K562 (cell line): ENCODE results near the gene TNIP1. TPM values are rescaled to one million over a fixed set of nuclear protein-coding genes. Genes with fewer than 3 reads are reported as not detected.

Experiments used
- ATAC-seq: fragments of 200-7000 bp; cut with Tn5 transposase; 3 replicates; pipeline ENCODE4 v1.9.1; 2020; ENCODE audit warnings: moderate library complexity
- BruUV-seq: library from RNA; stranded (reverse); fragments of 400-500 nt; replicated peaks from 2 replicates; lab custom pipeline; 2021; lab: Mats Ljungman, UMichigan
- CTCF ChIA-PET: fragments of 300-600 bp; formaldehyde crosslinking; extraction: SDS; loops from one replicate; lab custom pipeline; 2021; ENCODE audit warnings: low intra/inter-chr PET ratio; lab: Yijun Ruan, JAX
- POLR2A ChIA-PET: fragments of 300-600, 350-650 bp; sonication (Branson Sonifier 250); formaldehyde crosslinking; extraction: SDS; loops from one replicate; lab custom pipeline; 2021; ENCODE audit warnings: antibody characterized with exemption, inconsistent platforms; lab: Yijun Ruan, JAX
- DNase-seq, 4 experiments: peaks; one replicate each; pipeline versions ENCODE4 v3.0.0 to v3.0.0-alpha.2; 2011 to 2018; ENCODE audit warnings: low spot score in 3 of 4, mixed read lengths in 3 of 4; ENCODE audit errors: extremely low read depth in 1 of 4
- FAIRE-seq: peaks from 2 replicates; lab custom pipeline; 2011; peaks lifted over from hg19 to GRCh38; lab: Jason Lieb, UNC
- H2AFZ ChIP-seq: 2 replicates; pipeline ENCODE4 v1.6.0; 2011; ENCODE audit warnings: low read depth, low read length, control low read depth, inconsistent platforms
- H3K27ac ChIP-seq: fragments of 200-600 bp; 3 replicates; pipeline ENCODE4 v1.8.0; 2011; ENCODE audit warnings: low read depth, mild to moderate bottlenecking, control low read depth, inconsistent platforms, low read length, moderate library complexity, mixed read lengths; ENCODE audit errors: extremely low read depth
- H3K27me3 ChIP-seq, 2 experiments: fragments of 300-600 bp in 1 of 2; 2 replicates in 1 of 2; 3 replicates in 1 of 2; pipeline versions ENCODE4 v1.6.0 to v1.8.0; 2011; ENCODE audit warnings: inconsistent platforms in 2 of 2, low read length in 2 of 2, mild to moderate bottlenecking in 1 of 2, mixed read lengths in 1 of 2, moderate library complexity in 1 of 2; ENCODE audit not compliant: control insufficient read depth in 2 of 2, insufficient read depth in 2 of 2
- H3K36me3 ChIP-seq: fragments of 300-600 bp; 3 replicates; pipeline ENCODE4 v1.8.0; 2011; ENCODE audit warnings: mild to moderate bottlenecking, low read length, inconsistent platforms; ENCODE audit not compliant: control insufficient read depth, insufficient read depth
- H3K4me1 ChIP-seq, 2 experiments: fragments of 200-600 bp in 1 of 2; replicated peaks in 1 of 2; 2 replicates in 1 of 2; 3 replicates in 1 of 2; pipeline versions ENCODE4 v1.5.1 to v1.8.0; 2011; ENCODE audit warnings: inconsistent platforms in 2 of 2, low read length in 2 of 2, mild to moderate bottlenecking in 1 of 2, mixed read lengths in 1 of 2, moderate library complexity in 1 of 2; ENCODE audit not compliant: control insufficient read depth in 2 of 2, insufficient read depth in 2 of 2
- H3K4me2 ChIP-seq: 2 replicates; pipeline ENCODE4 v1.6.1; 2011; ENCODE audit warnings: low read length, control low read depth, inconsistent platforms, mixed read lengths; ENCODE audit not compliant: insufficient read depth
- H3K4me3 ChIP-seq: fragments of 200-600 bp; sonication (generic), shearing (Covaris generic); 2 replicates; pipeline ENCODE4 v1.5.1; 2016; ENCODE audit warnings: control low read depth, inconsistent platforms
- H3K79me2 ChIP-seq: fragments of 200-600 bp; 3 replicates; pipeline ENCODE4 v1.8.0; 2011; ENCODE audit warnings: low read length, inconsistent platforms; ENCODE audit not compliant: control insufficient read depth, insufficient read depth
- H3K9ac ChIP-seq, 2 experiments: 2 replicates each; pipeline versions ENCODE4 v1.6.0 to v1.6.1; 2011; ENCODE audit warnings: low read depth in 2 of 2, low read length in 2 of 2, control low read depth in 1 of 2, inconsistent platforms in 1 of 2, mild to moderate bottlenecking in 1 of 2, mixed read lengths in 1 of 2; ENCODE audit not compliant: insufficient read depth in 1 of 2
- H3K9me1 ChIP-seq: one replicate; pipeline ENCODE4 v1.6.0; 2011; ENCODE audit warnings: inconsistent platforms, mild to moderate bottlenecking, low read length, moderate library complexity; ENCODE audit not compliant: control insufficient read depth, insufficient read depth
- H3K9me3 ChIP-seq: replicated peaks from 2 replicates; pipeline ENCODE4 v1.5.1; 2011; ENCODE audit warnings: low read depth, low read length, inconsistent platforms; ENCODE audit not compliant: control insufficient read depth, insufficient read depth
- H4K20me1 ChIP-seq: replicated peaks from 2 replicates; pipeline ENCODE4 v1.6.1; 2011; ENCODE audit warnings: low read length, inconsistent platforms, mixed read lengths; ENCODE audit not compliant: control insufficient read depth, insufficient read depth
- AFF4 ChIP-seq: sonication (generic); formaldehyde crosslinking; IDR thresholded peaks from 2 replicates; pipeline ENCODE4 v1.8.0; 2023; ENCODE audit warnings: mild to moderate bottlenecking, missing genetic modification reagents
- ARID4B ChIP-seq: sonication (generic); formaldehyde crosslinking; IDR thresholded peaks from 2 replicates; pipeline ENCODE4 v1.8.0; 2022; ENCODE audit warnings: mild to moderate bottlenecking, missing genetic modification reagents
- ATF7 ChIP-seq: fragments of 450-650 bp; IDR thresholded peaks from 2 replicates; pipeline ENCODE4 v1.7.1; 2014; ENCODE audit warnings: mild to moderate bottlenecking, moderate library complexity
- CAMTA2 ChIP-seq: fragments of 250-450 bp; sonication (Bioruptor Pico); conservative IDR thresholded peaks from 2 replicates; pipeline ENCODE4 v1.5.1; 2022
- ESRRA ChIP-seq: fragments of 450-650 bp; IDR thresholded peaks from 2 replicates; pipeline ENCODE4 v1.6.1; 2014; ENCODE audit warnings: low read depth, mild to moderate bottlenecking, moderate library complexity, borderline replicate concordance
- FOS ChIP-seq: IDR thresholded peaks from 3 replicates; pipeline ENCODE4 v1.6.1; 2011; ENCODE audit not compliant: insufficient read length; ENCODE audit errors: extremely low read depth
- GTF2B ChIP-seq: IDR thresholded peaks from 2 replicates; pipeline ENCODE4 v1.6.1; 2011; ENCODE audit not compliant: insufficient read length; ENCODE audit errors: extremely low read depth
- HMG20B ChIP-seq: fragments of 250-450 bp; sonication (Bioruptor Pico); IDR thresholded peaks from 2 replicates; pipeline ENCODE4 v1.5.0; 2021; ENCODE audit warnings: mild to moderate bottlenecking
- SMARCA4 ChIP-seq: fragments of 450-650 bp; IDR thresholded peaks from 2 replicates; pipeline ENCODE4 v1.6.1; 2016
- ZBTB5 ChIP-seq: fragments of 450-650 bp; IDR thresholded peaks from 2 replicates; pipeline ENCODE4 v1.6.1; 2017; ENCODE audit warnings: antibody characterized with exemption
- ZNF12 ChIP-seq: sonication (generic); formaldehyde crosslinking; IDR thresholded peaks from 2 replicates; pipeline ENCODE4 v1.4.0; 2020; ENCODE audit warnings: mild to moderate bottlenecking, missing genetic modification reagents
- ZNF347 ChIP-seq: fragments of 450-650 bp; formaldehyde crosslinking; IDR thresholded peaks from 2 replicates; pipeline ENCODE4 v1.4.0; 2020; ENCODE audit warnings: low read depth, mild to moderate bottlenecking, moderate library complexity
- ZNF507 ChIP-seq: conservative IDR thresholded peaks from 2 replicates; pipeline ENCODE4 v1.6.1; 2017; ENCODE audit warnings: missing genetic modification characterization, missing compliant biosample characterization
- WGBS: fragments of 100-300 bp; shearing (Covaris generic); methylation state at CpG from one replicate; pipeline ENCODE4 v1.1.6; 2016; ENCODE audit warnings: low coverage, mixed read lengths; ENCODE audit not compliant: insufficient coverage; ENCODE audit errors: missing lambda C conversion rate; 5-methylcytosine and 5-hydroxymethylcytosine counted together
- in situ Hi-C: fragments of 300-500 bp; cut with MboI; formaldehyde crosslinking; loops from 4 replicates; pipeline ENCODE4 v1.15.0; 2018; ENCODE audit warnings: inconsistent platforms, mixed read lengths
- intact Hi-C: fragments of 100-400 bp; cut with micrococcal nuclease; formaldehyde crosslinking; loops from 2 replicates; pipeline ENCODE4 v1.14.2; 2022
- polyA plus RNA-seq, 8 experiments: library from polyadenylated mRNA; depleted of rRNA in 4 of 8; stranded (reverse) in 5 of 8; unstranded in 3 of 8; fragments of >200 nt; fragmentation: Nextera tagmentation in 2 of 8; fragmentation: Illumina TruSeq in 1 of 8; extraction: Ambion mirVana in 2 of 8; extraction: Trizol in 1 of 8; gene quantifications; 2 replicates each; pipeline versions ENCODE4 v1.2.1 to v1.2.3, GENCODE V29; 2011 to 2014; ENCODE audit warnings: inconsistent platforms in 1 of 8, missing spikeins in 1 of 8
- total RNA-seq, 7 experiments: library from RNA; depleted of rRNA in 6 of 7; stranded (reverse); fragments of >200 nt in 6 of 7; fragmentation: Illumina TruSeq in 2 of 7; extraction: Trizol in 2 of 7; gene quantifications; 2 replicates each; pipeline versions ENCODE4 v1.2.1 to v1.2.3, GENCODE V29; 2011 to 2021; ENCODE audit warnings: low replicate concordance in 1 of 7

The TNIP1 gene
- total and polyA plus RNA-seq, 9 of the 15 experiments (the other 6 are each of a cell fraction or from before 2014, with no cell fraction given), result 0.46 to 41.0 (median 24.6) TPM

- Histone ChIP-seq H4K20me1 (no peaks in the 10 kb centered on the region), H3K9me3 (no peaks in the 10 kb centered on the region), H3K4me1 (peaks cover 28 to 65% of the 10 kb centered on the region in 2 experiments), H3K4me2 (no peak overlapping the region), H3K4me3 (no peak overlapping the region), H3K79me2 (no peaks in the 10 kb centered on the region), H2AFZ (no peak overlapping the region), H3K9me1 (no peaks in the 10 kb centered on the region), H3K27me3 (no peaks in the 10 kb centered on the region), H3K36me3 (no peaks in the 10 kb centered on the region; the same call in 2 of the 3 replicates), H3K27ac (no peak overlapping the region), H3K9ac (no peak overlapping the region)
- in situ Hi-C loops, result no loop called here
- no TSS peak for BruUV-seq
- FAIRE-seq (no peak), DNase-seq (no peak), ATAC-seq (no peak)
- ChIA-PET CTCF (no interaction called here), POLR2A (no interaction called here)
- intact Hi-C loops, result no loop called here
- WGBS, result 47% methylated on average over 2 of the region's 2 CpGs
- TF ChIP-seq ZNF12 (CRISPR knock-in tag), result no peak
- no peak for TF ChIP-seq SMARCA4
- TF ChIP-seq ARID4B, result no peak
- TF ChIP-seq ZBTB5, result no peak
- TF ChIP-seq ESRRA, result no peak
- TF ChIP-seq FOS, result no peak
- TF ChIP-seq GTF2B, result no peak
- no peak for TF ChIP-seq CAMTA2 (CRISPR knock-in tag)
- TF ChIP-seq ZNF347 (CRISPR knock-in tag), result no peak
- no peak for TF ChIP-seq ATF7
- no peak for TF ChIP-seq HMG20B (CRISPR knock-in tag)
- no peak for TF ChIP-seq AFF4 (CRISPR knock-in tag)
- TF ChIP-seq ZNF507, result no peak
Observed at GRCh38 chr5:151018846-151019245, 62.0 kb downstream of the TNIP1 start.
